CD4-positive, alpha-beta T cell treated with Interleukin-17A for 4 hours (primary cell): ENCODE data around the gene SPATS2L.

ENCODE experiments used
- DNase-seq: peaks from one replicate; pipeline ENCODE4 v3.0.0-alpha.2; 2020; ENCODE audit warnings: mixed read lengths

The SPATS2L gene

DNA sequence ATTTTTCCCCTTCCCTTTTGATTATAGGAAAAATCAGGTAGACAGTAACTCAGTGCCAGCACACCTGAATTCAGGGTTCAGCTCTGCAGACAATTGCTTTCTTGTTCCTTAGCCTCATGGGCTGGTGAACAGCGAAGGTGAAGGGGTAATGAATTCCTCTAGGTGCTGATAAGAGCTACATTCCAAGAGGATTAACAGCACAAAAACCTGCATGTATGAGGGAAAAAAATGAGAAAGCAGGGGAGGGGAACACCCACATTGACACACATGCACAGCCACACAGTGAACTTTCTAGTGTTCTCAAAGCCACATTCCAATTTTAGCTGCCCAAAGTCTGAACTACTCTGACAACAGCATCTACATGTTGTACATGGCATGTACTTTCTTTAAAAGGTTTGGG lies 46.1 kb downstream of the SPATS2L start:
- DNase-seq, result no peak

DNA sequence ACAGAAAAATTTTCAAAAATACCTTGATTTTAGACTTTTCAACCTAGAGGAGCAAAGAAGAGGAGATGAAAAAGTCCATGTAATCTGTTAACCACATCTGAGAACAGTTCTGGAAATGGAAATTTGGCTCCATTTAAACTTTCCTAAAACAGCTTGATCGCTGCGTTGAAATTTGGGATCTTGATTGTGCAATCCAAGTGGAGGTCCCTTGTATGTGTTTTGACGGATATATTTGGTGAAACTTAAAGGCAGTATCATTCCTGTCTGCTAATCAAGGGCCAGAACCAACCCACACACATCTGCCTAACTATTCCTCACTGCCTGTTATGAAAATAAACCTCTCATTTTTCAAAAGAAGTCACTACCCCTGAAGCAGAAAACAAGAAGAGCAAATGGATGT lies 46.6 kb downstream of the SPATS2L start:
- no peak for DNase-seq

DNA sequence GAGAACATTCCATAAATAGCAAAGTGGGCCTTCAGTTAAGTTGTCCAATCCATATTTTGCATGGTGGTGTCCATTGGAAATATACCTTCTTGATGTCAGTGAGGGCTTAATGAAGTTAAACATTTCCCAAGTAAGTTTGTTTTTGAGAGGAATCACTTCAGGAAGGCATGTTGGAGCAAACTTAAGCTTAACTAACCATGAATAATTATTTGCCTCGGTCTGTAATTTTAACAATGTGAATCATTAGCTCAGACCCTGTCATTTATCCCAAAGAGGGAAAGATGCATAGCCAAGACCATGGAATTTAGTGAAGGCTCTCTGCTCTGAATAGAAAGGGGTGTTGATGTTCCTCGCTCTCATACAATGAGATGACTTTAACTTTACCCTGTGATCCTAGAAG lies 47.4 kb downstream of the SPATS2L start:
- DNase-seq, result no peak

DNA sequence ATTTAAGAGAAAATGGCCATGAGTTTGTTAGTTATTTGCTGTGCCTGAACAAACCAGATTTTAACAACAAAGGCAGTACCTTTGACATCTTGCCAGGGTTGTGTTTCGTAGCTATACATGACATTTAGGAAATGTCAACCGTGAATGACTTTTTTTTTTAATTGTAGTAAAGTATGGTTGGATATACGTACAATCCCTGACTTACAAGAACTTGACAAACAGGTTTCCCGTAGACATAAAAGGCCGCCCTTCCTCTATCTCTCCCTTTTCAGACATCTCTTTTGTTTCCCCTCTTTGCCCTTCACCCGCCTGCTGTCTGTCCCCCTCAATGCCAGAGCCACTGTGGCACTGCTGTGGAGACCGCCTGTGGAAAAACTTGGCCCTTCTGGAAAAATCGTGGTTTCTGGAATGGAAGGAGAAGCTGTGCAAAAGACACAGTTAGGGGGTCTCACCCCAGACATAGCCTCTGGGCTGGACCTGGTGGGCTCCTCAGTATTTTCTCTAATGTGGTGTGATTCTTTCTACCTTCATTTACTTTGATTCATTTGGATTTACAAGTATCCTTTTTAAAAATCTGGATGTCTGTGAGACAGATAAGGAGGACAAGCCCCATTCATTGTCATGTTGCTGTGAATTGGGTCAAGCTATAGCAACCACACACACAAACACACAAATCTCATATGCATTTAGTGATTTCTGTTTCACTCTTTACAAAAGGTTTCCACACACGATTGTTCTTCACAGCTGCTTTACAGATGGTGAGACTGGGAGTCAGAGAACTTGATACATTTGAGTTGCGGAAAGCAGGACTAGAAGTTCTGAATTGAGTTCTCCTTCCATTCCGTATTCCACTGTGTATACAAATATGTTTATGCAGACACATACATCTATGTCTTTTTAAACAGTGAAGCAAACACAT lies 48.6 kb downstream of the SPATS2L start:
- no peak for DNase-seq

GRCh38 chr2:200356321-200356720 lies 49.8 kb downstream of the SPATS2L start:
- no peak for DNase-seq

DNA sequence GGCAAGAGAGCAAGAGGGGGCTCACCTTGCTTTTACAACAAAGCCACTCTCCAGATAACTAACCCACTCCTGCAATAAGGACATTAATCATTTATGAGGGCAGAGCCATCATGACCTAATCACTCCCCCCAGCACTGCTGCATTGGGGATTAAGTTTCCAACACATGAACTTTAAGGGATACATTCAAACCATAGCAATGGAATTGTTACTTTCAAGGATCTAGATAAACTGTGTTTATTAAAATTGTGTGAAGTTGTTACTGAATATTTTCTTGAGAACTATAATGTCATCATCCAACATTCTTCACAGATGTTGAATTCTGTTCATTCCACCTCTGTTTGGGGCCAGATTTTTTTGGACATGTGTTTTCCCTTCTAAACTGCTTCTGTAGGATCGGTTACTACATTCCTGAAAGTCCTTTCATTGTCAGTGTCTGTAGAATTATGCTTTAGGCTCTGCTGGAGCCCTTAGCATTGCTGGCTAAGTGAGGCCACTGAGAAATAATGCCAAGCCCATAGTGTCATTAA lies 50.4 kb downstream of the SPATS2L start:
- DNase-seq, result no peak

GRCh38 chr2:200357845-200358244 lies 51.4 kb downstream of the SPATS2L start:
- DNase-seq, result no peak

DNA sequence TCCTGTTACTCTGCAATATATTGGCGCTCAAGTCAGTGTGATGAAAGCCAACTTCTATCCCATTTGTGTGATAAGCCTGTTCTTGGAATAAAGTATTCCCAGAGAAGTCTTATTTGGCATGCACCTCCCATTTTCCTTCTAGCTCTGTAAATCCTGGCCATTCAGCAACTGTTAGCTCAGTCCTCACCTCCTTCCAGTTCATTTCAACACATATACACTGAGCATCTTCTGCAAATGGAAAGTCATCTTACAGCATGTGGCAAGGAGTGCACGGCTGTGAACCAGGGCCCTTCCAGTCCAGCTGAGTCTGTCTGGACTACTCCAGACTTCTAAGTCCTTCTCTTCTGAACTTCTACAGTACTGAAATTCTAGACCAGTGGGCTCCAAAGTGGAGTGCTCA lies 53.1 kb downstream of the SPATS2L start:
- no peak for DNase-seq

GRCh38 chr2:200360364-200360763 lies 53.9 kb downstream of the SPATS2L start:
- no peak for DNase-seq

DNA sequence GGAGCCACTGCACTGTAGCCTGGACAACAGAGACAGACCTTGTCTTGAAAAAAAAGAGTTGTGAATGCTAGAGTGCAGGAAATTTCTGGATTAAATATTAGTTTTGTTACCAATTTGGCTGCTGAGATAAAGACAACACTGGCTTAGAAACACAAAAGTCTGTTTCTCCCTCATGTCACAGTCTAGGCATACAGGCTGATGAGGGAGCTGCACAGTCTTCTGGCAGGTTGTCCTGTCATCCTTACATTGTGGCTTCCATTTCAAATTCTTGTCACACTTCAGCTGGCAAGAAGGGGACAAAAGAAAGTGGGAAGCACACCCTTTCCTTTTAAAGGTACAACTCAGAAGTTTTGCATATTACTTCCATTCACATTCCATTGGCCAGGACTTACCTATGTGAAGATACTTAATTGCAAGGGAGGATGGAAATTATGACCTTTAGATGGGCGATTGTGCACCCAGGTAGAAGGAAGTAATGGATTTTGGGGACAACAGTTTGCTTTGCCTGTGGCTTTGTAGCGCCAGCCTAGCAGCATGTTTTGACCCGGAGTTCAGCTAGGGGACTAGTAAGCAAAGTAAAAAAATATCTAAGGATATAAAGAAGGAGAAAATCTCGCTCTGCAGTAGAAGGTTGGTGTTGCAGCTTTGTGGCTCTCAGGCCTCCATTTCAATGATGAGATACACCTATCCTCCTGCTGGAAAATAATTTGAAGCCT lies 55.9 kb downstream of the SPATS2L start:
- no peak for DNase-seq

GRCh38 chr2:200363279-200363678 lies 56.8 kb downstream of the SPATS2L start:
- no peak for DNase-seq

GRCh38 chr2:200364142-200364541 lies 57.6 kb downstream of the SPATS2L start:
- no peak for DNase-seq

DNA sequence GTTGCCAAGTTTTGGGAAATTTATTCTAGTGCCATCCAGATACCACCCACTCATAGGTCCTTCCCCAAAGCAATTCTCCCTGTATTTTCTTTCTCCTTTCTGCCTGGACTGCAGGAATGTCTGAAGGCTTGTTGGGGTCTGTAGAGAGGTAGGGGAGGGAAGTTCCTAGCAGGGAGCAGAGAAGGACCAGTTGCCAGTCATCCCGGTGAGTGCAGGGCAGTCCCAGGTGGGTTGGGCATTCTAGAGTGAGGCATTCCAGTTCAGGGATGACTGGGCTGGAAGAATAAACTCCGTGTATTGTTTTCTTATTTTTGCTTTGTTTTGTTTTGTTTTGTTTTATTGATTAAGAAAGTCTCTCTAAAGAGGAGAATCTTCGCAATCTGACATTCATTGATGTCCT lies 58.1 kb downstream of the SPATS2L start:
- no peak for DNase-seq

DNA sequence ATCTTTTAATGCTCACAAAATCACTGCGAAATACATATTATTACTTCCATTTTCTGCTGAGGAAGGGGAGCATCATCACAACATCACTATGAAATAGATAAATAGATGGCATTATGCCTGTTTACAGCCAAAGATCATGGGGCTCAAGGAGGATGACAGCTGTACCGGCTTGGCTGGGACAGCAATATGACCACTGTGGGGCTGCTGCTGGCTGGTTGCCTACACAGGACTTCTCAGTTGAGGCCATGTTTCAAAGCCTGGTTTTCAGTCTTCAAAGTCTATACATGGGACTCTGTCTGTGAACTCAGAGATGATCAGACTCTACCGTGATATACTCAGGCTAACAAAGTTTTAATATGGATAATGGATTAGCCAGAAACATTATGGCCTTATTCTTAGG lies 58.7 kb downstream of the SPATS2L start:
- DNase-seq, result no peak

DNA sequence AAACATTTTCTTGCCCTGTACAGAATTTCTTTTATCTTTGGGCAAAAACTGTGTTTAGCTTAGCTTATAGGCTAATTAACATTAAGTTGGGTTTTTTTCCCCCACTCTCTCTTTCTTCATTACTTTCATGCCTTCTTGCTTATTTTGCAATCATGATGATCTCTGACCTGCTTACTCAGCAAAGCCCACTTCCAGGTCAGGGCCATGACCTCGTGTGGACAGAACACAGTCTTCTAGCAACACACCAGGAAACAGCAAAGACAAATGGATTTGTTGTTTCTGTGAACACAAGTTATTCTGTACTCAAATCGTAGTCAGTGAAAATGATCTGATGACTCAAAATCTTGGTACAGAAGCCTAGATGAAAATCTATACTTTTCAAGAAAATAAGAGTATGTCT lies 60.7 kb downstream of the SPATS2L start:
- no peak for DNase-seq

- DNase-seq, result no peak
Observed at GRCh38 chr2:200369886-200370285, 63.4 kb downstream of the SPATS2L start.

DNA sequence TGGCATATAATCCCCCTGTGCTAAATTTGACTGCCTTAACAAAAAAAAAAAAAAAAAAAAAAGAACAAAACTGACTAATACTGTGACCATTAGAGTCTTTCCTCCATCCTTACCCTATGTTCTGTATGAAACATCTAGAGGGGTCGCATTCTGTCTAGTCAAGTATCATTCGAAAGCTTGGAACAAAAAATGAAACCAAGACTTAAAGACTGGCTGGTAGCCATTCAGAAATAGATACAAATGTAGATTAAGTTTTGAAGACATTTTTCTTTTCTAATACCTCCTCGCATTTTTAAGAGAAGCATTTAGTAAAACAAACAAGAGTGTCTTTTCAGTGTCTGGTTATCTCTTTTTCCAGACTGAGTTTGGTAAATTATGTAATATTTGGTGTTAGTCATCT lies 66.7 kb downstream of the SPATS2L start:
- no peak for DNase-seq

DNA sequence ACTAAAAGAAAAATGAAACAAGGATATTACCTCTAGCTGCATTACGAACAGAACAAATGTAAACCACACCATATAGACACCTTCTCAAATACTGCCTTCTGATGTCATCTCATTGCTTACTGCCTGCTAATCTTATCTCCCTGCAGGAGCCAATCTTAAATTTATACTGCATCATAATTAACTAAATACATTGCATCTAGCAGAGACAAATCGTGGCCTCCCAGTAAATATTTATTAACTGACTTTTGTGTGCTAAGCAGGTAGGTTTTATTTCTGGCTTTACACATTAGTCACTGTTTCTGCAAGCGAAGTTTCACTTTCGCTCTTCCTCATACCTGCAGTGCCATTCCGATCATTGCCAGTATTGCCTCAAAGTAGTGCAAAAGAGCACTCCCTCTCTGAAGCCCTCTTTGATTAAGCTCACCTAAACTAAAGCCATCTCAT lies 67.5 kb downstream of the SPATS2L start:
- peak; percentile 52 for DNase-seq

DNA sequence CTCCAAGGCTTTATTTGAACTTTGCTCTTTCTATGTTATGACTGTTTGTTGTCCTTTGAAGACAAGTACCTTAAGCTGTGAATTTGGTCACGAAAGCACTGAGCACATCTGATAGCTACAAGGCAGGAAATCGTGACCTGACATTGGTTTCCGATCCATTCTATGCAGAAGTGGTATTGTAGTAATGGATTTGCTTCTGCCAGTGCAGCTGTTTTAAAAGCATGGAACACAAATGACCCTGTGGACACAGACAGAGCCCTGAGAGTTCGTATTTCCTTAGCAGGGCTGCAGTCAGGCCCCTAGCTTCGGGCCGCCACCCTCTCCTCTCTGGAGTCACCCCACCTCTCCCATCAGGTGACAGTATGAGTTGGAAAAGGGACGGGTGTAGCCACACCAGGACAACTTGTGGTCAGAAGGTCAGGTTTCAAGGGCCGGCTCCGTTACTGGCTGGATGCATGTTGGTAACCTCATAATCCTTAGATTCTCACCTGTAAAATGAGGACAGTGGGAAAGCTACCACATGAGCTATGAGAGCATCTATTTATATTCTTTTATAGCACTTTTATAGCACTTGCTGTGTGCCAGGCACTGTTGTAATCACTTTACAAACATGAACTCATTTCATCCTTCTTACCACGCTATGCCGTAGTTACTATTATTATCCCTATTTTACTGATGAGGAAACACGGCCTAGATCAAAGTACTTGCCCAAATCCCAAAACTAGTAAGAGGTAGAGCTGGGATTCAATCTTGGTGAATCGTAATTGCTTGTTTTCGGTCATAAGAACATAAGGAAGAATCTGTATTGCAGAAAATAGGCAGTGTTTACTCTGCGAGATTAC lies 70.2 kb downstream of the SPATS2L start:
- DNase-seq, result peak; percentile 57

DNA sequence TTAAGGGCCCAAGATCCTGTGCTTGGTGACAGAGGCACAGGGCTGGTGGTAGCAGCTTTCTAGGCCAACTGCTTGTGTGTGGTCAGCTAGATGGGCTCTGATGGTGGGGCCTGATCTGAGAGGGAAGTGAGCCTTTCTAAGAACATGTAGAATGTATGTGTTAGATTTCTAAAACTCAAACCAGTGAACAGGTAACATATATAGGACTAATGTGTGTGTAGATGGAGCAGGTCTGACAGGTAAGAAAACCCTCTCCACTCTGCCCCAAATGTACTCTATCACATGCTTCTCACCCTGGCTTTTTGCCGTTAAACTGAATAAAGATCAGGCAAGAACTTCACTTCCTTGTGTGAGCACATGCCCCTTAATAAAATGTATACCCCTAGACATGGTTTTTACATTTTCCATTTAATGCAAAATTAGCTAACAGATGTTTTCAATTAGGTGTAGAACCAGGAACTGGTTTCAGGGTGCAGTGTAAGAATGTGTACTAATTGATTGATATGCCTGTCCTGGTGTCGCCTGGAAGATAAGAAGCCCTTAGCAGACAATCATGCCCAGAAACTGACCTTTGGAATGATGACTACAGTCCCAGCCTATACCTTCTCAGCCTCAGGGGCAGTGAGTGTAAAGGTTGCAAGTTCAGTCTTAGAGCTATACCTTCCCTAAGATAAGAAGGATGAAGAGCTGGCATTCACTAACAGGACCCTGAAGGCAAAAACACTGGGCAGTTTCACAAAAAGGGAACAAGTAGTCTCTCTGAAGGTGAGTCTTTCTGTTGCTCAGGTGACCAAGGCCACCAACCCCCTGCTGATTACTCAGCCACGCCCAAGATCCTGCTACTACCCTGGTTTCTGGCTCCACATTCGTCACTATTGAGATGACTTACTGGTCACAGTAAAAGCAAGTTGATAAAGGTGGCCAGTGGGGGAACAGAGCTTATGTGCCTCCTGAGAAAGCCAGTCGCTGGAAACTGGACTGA lies 71.2 kb downstream of the SPATS2L start:
- no peak for DNase-seq

DNA sequence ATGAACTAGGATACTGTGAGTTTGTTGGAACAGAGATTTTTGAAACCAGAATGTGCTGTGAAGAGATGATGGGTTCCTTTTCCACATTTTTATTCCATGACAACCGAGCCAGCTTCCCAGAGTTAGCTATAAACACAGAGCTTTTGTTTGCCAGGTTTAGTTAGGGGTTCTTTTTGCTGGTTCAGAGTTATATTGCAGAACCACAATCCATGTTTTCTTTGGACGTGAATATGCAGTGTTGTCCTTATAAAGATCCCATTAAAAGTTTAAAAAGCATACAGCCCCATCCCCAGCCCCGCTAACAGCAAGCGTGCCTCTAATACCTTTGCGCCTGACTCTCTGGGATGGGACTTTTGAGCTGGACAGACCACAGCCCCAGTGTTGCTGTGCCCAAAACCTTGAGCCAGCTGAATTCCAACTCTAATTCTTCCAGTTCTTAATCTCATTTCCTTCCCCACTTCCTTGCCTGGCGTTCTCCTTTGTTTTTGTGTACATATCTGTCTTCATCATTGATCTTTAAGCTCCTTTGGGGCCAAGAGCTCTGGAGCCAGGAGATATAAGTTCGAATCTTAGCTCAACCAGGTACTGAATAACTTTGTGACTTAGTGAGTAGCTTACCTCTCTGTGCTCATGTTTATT lies 72.3 kb downstream of the SPATS2L start:
- DNase-seq, result no peak
